Ishikawa (cell line): ENCODE results near the gene SCEL.

Source experiments
- CEBPB ChIP-seq: IDR thresholded peaks from 2 replicates; pipeline ENCODE4 v1.6.1; 2012
- CREB1 ChIP-seq: IDR thresholded peaks from 2 replicates; pipeline ENCODE4 v1.6.1; 2012; ENCODE audit warnings: low read depth
- EGR1 ChIP-seq: IDR thresholded peaks from 2 replicates; pipeline ENCODE4 v1.6.1; 2012
- EP300 ChIP-seq: IDR thresholded peaks from 2 replicates; pipeline ENCODE4 v1.6.1; 2012; ENCODE audit warnings: borderline replicate concordance
- FOXM1 ChIP-seq: IDR thresholded peaks from 2 replicates; pipeline ENCODE4 v1.6.1; 2012; ENCODE audit warnings: low read depth, borderline replicate concordance
- MAX ChIP-seq: IDR thresholded peaks from 2 replicates; pipeline ENCODE4 v1.6.1; 2012
- NFIC ChIP-seq: IDR thresholded peaks from 2 replicates; pipeline ENCODE4 v1.6.1; 2012
- RAD21 ChIP-seq: IDR thresholded peaks from 2 replicates; pipeline ENCODE4 v1.6.1; 2012; ENCODE audit warnings: low read depth
- REST ChIP-seq: IDR thresholded peaks from 2 replicates; pipeline ENCODE4 v1.6.1; 2012; ENCODE audit warnings: low read depth, mild to moderate bottlenecking
- TAF1 ChIP-seq: IDR thresholded peaks from 2 replicates; pipeline ENCODE4 v1.6.1; 2012; ENCODE audit warnings: low read depth, mild to moderate bottlenecking
- TCF12 ChIP-seq: IDR thresholded peaks from 2 replicates; pipeline ENCODE4 v1.6.1; 2012; ENCODE audit warnings: low read depth
- TEAD4 ChIP-seq: IDR thresholded peaks from 2 replicates; pipeline ENCODE4 v1.6.1; 2012
- USF1 ChIP-seq: IDR thresholded peaks from 2 replicates; pipeline ENCODE4 v1.6.1; 2012
- YY1 ChIP-seq: IDR thresholded peaks from 2 replicates; pipeline ENCODE4 v1.6.1; 2012; ENCODE audit warnings: low read depth
- ZBTB7A ChIP-seq: IDR thresholded peaks from 2 replicates; pipeline ENCODE4 v1.6.1; 2012; ENCODE audit warnings: low read depth

The SCEL gene

GRCh38 chr13:77516342-77516789, 19.1 kb upstream of the SCEL start:
- TF ChIP-seq TEAD4, result no peak
- TF ChIP-seq CREB1, result no peak
- TF ChIP-seq YY1, result no peak
- no peak for TF ChIP-seq MAX
- no peak for TF ChIP-seq FOXM1
- TF ChIP-seq EP300, result no peak
- TF ChIP-seq NFIC, result no peak

GRCh38 chr13:77518266-77518665, 17.2 kb upstream of the SCEL start:
- TF ChIP-seq NFIC (no peak), TAF1 (no peak), YY1 (no peak), TCF12 (no peak), USF1 (no peak), REST (no peak)

GRCh38 chr13:77519808-77520207, 15.7 kb upstream of the SCEL start:
- TF ChIP-seq EP300 (no peak), EGR1 (no peak), ZBTB7A (no peak), RAD21 (no peak)

- no peak for TF ChIP-seq EGR1
- no peak for TF ChIP-seq NFIC
- no peak for TF ChIP-seq USF1
- TF ChIP-seq TEAD4, result no peak
- TF ChIP-seq TAF1, result no peak
- TF ChIP-seq EP300, result no peak
- TF ChIP-seq CEBPB, result no peak
- TF ChIP-seq REST, result no peak
- TF ChIP-seq TCF12, result no peak
- TF ChIP-seq FOXM1, result no peak
- no peak for TF ChIP-seq ZBTB7A
- TF ChIP-seq RAD21, result no peak
These were observed 14.3 kb upstream of the SCEL start for GRCh38 chr13:77521194-77521593.

- TF ChIP-seq EP300 (peak; percentile 97), YY1 (no peak), USF1 (peak; percentile 26; the same call in 1 of the 2 replicates), CEBPB (peak; percentile 91), ZBTB7A (no peak), TCF12 (peak; percentile 97), FOXM1 (peak; percentile 94), CREB1 (no peak), NFIC (peak; percentile 96), TAF1 (no peak), REST (0 out of 2 replicates have a peak, but pooled peaks have one; percentile 11), TEAD4 (peak; percentile 96), EGR1 (no peak), MAX (no peak; the same call in 1 of the 2 replicates), RAD21 (peak; percentile 49)
These were observed 13.7 kb upstream of the SCEL start for GRCh38 chr13:77521595-77522367.
